B cell (primary cell): ENCODE measurements around the gene LINC00305.

Experiments
- CTCF ChIP-seq: fragments of 200-600 bp; IDR thresholded peaks from one replicate; pipeline ENCODE4 v1.8.0; 2022; ENCODE audit warnings: antibody characterized with exemption, mild to moderate bottlenecking
- EZH2 ChIP-seq: IDR thresholded peaks from 2 replicates; pipeline ENCODE4 v1.6.1; 2012; ENCODE audit warnings: borderline replicate concordance, low read depth, mild to moderate bottlenecking, moderate library complexity, low read length; ENCODE audit not compliant: insufficient read depth, poor library complexity, severe bottlenecking

DNA sequence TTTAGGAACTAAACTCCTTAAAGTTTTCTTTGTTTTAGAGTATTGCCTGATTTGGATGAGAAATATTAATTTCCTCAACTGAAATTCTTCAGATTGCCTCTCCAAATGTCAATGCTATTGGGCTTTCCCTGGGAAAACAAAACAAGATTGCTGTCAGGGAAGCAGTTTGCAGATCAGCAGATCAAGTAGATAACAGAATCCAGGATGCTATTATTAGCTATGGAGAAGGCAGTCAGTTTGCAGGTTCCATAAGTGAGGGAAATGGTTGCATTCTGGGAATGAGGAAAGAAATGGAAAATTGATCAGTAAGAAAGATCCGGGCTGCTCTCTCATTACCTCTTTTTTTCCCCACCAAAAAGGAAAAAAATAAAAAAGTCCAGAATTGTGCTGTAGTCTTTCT is 11.0 kb downstream of the LINC00305 start:
- TF ChIP-seq CTCF, result no peak
- no peak for TF ChIP-seq EZH2
